SKM-1 treated with dmso at 0.1 percent for 144 hours (cell line): Measurements from ENCODE around the gene TGFBR2.
"Not testable (repeated sequence)": the region's sequence is repeated elsewhere in the genome, so short reads cannot be mapped to it uniquely, and the experiment has no call there.

Source experiments
- DNase-seq: peaks from one replicate; lab custom pipeline; 2025; ENCODE audit not compliant: unreplicated experiment; lab: John Stamatoyannopoulos, UW

TGFBR2 gene

DNA sequence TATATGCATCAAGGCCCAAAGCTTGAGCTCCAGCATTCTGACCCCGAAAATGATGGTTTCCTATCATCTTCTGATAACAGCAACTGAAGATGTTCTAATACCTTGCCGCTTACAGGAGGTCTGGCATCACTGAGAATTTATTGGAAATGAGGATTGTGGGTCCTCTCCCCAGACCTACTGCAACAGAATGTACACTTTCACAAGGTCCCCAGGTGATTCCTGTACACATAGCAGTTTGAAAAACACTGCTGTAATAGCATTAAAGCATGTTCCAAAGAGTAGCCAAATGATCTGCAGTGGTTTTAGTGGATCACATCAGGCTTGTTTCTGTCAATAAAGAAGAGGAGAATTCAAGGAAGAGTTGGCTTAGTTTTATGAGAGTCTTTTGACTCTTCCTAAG lies 11.3 kb downstream of the TGFBR2 start:
- DNase-seq: no peak

DNA sequence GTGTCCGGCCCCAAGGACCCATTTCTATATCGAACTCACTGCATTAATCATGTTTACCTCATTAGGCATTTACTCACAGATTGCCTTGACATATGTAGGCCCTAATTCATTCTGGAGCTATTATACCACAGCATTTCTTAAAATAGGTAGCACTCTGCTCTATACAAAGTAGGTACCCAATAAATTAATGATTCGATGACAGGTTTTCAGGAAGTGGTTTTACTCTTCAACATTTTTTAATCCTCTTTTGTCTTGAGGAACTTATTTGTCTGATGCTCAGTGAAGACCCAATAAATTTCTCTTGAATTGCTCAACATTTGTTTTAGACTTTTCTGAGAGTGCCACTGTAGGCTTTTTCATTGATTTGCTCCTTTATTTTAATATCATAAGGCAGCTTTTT lies 12.1 kb downstream of the TGFBR2 start:
- DNase-seq: no peak

DNA sequence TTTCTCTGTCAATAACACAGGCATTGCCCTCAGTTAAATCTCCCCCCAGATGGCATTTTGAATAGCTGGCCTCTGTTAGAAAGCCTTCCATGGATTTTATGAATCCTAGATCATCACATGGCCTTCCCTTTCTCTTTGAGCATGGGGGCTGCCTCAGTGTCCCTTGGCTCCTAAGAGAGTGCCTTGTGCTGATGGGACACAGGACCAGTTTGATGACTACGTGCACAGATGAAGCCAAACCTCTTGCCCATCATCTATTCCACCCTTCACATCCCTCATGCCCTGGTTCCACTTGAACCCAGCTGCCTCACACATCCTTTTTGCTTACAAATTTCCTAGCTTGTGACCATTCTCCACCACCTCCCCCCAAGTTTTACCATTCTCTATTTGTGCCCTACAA lies 12.9 kb downstream of the TGFBR2 start:
- no peak for DNase-seq

DNA sequence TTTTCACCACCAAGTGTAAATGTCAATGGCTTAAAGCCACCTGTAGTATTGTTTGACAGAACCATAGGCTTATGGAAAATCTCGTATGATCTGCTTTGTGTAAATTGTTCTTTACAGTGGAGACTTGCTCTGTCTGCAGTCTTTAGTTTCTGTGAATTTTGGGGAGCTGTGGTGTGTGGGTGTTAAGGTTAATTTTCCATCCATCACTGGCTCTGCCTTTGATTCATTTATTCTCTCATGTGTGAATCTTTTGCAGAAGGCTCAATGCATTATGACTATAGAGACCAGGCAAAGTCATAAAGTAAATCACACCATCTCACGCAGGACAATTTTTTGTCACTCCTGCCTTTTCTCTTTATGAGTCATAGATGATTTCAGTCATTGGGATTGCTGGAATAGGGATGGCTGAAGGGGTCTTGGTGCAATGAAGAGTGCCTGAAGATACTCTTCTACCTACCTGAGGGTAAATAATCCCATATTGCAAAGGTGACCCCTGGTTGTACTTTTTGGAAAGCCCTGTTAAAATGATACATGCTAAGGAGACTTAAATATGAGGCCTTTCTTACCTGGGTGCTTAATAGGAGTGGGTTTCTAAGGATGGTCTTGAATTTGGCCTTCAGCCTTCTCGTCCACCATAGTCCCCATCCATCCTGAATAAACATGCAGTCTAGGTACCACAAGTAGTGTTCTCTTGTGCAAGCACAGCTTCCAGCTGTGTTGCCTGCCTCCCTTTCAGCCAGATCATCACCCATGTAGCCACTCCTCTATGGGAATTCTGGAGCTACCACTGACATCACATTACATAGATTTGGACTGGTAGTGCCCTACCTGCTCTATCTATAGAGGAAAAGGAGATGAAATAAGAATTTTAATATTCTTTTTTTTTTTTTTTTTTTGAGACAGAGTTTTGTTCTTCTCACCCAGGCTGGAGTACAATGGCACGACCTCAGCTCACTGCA lies 14.3 kb downstream of the TGFBR2 start:
- DNase-seq: no peak

DNA sequence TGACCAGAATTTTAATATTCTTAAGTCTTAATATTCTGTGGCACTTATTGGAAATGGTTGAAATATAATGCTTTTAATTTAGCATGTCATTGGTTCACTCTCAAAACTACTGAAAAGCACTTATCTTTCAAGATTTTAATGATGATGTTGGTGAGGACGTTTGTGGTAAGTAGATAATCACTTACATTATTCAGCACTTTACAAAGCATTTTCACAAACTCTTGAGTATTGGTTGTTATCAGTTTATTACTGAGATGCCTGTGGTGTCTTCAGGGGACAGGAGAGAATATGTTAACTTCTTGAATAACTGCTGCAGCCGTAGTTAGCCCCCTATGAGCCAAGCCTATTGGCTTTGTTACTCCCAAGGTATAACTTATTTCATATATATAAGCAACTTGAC lies 15.2 kb downstream of the TGFBR2 start:
- no peak for DNase-seq

DNA sequence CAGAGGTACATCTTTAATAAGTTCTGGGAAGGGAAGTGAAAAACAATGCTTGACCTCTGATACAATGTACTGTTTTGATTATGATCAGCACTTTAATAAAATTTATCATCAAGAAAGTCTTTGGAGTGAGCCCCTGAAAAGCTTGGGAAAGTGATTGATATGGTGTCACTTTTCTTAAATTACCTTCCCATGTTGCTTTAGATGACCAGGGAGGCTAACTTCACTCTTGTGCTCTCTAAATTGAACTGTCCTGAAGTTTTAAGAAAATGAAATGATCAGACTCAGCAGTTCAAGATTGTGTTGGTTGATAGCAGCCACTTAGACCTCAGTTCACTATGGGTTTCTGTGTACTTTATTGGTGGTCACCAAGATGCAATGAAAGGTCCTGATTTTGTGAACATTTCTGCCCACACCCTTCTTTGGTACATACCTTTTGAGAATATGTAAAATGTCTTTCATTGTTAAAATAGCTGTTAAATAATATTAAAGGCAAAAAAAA lies 15.7 kb downstream of the TGFBR2 start:
- DNase-seq: no peak

DNA sequence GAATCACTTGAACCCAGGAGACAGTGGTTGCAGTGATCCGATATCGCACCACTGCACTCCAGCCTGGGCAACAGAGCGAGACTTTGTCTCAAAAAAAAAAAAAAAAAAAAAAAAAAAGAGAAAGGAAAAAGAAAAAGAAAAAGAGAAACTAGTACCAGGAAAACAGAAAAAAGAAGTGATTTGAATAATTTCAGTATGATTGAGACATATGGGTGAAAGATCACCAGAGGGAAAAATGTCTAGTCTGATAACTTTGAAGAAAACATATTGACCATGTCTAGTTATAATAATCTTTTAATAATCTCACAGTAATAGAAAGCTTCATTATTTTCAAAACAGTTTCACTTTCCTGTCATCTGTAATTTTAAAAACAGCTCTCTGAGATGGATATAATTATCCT lies 16.4 kb downstream of the TGFBR2 start:
- no peak for DNase-seq

DNA sequence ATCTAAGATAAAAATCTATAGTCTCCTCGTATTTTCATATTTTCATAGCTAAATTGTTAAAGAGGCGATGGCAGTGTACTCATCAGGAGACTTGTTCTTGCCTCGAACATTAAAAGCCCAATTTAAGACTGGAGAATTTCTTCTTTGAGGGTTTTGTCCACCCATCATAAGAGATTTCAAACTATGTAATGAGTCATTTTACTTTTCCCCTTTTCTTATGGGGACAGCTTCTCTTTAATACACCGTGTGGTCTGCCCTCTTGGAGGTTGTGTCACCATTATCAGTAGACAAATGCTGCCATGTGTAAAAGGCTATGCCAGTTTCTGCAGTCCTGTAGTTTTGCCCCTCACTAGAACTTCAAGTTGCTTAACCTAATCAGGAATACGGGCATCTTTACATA lies 16.9 kb downstream of the TGFBR2 start:
- no peak for DNase-seq

DNA sequence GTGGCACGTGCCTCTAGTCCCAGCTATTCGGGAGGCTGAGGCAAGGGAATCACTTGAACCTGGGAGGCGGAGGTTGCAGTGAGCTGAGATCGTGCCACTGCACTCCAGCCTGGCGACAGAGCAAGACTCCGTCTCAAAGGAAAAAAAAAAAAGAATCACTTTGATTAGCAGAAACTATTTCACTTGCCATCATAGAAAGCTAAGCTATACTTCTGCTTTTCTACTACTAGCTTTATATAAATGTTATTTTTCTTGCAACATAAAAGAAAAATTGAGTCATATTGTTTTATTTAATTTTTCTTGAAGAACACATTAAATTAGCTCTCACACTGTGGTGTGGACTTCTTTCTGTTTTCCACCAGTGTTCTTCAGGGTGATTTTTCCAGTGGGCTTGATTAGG lies 18.1 kb downstream of the TGFBR2 start:
- DNase-seq: not testable (repeated sequence)

DNA sequence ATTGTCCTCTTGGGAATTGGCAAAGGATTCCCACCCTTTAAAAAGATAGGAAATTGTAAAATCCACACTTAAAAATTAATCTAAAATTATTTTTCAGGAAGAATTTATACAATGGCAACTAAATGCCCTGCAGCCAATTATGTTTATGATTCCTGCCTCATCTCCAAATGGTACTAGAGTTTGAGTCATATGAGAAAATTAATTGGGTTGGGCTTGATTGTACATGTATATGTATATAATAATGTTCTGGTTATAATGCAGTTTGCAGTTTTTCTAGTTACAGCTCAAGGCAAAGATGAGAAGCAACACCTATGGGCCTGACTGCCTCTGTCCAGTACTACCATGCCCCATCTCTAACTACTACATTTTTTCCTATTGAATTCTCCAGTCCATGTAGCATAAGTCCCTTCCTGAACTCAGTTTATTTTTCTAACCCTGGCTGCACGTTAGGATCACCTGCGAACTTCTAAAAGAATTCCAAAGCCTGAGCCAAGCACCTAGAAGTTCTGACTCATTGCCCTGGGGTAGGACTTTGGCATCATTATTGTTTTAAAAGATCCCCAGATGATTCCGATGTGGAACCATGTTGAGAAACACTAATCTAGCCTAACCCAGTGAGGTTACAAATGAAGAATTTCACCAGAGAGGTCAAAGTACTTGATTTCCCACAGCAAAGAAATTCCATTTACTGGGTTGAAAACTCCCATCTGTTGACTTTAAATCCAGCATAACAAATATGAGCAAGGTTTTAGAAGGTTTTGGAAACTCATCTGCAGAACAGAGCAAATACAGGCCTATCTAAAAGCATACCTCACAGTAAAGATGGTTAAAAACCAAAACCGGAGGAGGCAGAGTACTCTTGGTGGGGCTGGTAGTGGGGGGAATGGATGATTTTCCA lies 19.4 kb downstream of the TGFBR2 start:
- no peak for DNase-seq

DNA sequence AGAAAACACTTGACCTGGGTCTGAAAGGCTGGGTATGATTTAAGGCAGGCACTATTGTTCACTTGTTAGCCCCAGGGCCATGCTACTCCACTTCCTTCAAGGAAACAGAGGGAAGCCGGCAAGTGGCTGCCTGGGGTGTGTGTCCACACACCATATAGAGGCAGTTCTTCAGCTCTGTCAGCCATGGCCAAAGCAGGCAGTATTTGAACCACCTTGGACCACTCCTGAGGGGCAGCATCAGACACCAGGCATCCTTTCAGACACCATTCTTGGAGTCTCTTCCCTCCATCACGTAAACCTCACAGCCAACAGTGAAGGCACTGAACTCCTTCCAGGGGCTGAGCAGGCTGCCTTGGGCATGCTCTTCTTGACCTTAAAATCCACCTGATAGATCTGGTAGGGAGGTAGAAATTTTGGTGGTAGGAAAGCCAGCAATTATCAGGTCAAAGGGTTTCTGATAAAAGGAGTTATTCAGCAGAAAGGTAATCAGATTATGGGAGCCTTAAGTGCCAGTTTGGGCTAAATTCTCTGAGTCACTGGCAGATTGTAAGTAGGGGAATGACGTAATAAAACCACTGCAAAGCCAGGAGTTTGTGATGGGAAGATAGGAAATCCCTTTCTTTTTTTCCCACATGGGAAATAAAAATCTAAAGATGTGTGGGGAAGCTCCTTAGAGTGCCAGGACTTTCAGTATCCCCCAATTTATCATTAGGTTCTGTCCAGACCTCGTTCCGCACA lies 20.2 kb downstream of the TGFBR2 start:
- DNase-seq: no peak

DNA sequence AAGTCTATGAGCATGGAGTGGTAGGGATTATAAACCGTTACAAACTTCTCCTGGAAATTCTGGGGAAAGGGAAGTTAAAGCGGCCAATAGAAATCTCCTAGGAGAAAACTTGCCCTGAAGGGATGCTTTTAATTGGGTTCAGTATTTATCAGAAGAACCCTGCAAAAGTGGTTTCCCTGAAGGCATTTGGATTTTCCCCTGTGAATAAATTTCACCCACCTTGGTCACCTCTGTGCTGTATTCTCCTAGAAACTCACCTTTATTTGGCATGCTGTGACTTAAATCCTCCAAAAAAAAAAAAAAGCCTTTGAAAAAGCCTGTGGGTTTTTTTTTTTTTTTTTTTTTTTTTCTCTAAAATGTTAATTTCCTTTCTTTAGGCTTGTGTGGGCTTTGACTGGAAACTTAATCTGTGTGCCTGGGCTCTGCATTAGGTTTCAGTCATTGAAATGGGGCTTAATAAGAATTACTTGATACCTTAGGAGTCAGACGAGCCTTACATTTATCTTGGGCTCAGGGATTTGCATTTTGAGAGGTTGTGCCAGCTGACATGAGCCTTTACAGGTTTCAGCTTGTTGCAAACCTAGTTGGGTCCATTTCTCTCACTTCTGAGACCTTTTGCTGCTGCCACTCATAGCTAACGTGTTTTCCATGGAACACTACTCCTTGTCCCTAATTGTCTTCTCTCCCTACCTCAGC lies 22.0 kb downstream of the TGFBR2 start:
- DNase-seq: no peak

DNA sequence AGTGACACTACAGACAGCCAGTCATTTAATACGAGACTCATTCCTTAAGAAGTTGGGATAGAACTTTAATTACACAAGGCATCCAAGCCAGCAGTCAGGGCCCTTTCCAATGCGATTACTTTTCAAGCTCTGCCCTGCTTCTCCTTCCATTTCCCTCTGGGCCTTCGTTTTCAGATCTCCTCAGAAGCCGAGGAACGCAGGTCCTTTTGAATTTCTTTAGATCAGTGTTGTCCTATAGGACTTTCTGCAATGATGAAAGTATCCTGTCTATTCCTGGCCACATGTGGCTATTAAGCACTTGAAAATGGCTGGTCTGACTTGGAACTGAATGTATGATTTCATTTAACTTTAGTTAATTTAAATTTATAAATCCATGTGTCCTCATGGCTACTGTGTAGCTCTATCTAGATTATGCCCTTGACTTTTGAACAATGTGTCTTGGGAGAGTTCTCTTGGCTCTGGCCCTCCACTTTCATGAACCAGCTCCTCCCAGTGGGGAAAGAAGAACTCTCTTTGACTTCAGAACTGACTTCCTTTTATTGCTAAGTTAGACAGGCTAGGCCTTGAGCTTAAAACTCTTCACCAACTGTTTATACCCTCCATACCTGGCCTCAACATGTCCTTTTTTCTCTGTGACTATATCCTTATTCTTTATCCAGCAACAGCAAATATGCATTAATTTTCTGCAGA lies 22.6 kb downstream of the TGFBR2 start:
- peak; percentile 46 for DNase-seq

DNA sequence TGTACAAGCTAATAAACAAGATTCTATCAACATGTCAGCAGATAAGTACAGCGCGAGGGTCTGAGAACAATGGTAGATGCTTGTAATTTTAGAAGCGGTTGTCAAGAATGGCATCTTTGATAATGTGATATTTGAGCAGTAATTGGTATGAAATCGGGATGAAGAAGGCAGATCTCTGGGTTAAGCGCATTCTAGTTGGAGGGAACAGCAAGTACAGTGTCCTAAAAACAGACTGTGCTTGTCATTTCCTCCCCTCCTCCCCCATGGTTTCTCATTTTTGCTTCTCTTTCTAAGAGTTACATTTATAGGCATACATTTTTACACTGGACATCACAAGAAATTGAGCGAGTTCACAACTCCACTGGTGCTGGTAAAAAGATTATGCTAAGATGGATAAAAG lies 23.3 kb downstream of the TGFBR2 start:
- no peak for DNase-seq

DNA sequence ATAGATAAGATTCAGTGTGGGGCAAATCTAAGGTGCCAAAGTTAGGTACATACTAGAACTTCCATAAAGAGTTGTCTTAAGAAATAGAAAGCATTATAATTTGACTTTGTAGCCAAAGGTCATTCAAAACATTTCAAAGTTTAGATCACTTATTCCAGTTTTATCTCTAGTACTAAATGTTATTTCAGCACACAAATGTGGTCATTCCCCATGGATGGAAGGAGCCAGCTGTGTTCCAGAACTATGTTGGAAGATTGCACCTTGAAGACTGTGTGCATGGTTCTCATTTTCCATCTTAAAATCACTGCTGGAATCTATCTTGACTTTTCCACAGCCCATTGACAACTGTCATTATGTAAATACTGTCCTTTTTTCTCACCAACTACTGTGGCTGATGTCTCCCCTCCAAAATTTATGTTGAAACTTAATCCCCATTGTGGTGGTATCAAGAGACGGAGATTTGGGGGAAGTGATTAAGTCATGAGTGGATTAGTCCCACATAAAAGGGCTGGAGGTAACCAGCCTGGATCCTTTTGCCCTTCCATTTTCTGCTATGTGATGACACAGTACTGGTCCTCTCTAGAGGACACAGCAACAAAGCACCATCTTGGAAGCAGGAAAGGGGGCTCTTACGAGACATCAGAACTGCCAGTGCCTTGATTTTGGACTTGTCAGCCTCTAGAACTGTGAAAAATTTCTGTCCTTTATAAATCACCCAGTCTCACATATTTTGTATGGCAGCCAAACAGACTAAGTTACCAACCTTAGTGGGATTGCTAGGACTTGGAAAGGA lies 24.0 kb downstream of the TGFBR2 start:
- no peak for DNase-seq

DNA sequence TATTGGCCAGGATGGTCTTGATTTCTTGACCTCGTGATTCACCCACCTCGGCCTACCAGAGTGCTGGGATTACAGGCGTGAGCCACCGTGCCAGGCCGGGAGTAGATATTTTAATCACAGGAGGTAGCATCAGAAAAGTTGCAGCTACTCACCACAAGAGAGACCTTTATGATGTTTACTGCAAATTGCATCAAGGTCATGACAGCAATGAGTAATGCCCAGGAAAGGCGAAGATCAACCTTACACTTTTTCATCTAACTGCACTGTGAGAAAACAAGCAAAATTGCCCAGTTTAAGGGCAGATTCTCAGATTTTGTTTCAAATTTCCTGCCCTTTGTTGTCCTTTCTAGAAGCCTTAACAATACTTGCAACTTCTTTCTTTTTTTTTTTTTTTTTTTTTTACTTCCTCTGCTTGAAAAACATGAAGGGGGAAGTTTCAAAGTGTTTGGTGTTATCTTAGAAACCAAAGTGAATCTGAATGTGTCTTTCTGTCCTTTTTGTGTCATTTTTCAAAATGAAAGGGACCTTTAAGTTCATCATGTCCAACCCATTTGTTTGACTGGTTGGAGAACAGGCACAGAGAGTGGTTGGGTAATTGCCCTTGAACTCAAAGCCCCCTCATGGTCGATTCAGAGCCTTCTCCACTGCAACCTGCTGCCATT lies 25.0 kb downstream of the TGFBR2 start:
- peak; percentile 34 for DNase-seq

DNA sequence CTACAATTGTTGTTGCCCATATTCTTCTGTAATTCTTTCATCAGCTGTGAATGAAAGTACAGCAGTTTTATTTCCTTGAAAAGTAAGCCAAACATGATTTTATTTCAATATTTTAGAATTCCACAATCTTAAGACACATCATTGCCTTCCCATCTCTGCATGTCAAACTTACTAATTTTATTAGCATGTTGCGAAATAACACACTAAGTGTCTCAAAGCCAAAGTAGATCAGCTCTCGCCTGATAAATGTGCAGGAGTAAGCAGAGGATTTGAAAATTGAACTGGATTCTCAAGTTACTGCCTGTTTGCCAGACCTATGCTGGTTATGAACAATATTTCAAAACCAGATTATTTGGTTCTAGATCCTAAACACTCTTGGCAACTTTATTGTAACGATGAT lies 25.7 kb downstream of the TGFBR2 start:
- no peak for DNase-seq

DNA sequence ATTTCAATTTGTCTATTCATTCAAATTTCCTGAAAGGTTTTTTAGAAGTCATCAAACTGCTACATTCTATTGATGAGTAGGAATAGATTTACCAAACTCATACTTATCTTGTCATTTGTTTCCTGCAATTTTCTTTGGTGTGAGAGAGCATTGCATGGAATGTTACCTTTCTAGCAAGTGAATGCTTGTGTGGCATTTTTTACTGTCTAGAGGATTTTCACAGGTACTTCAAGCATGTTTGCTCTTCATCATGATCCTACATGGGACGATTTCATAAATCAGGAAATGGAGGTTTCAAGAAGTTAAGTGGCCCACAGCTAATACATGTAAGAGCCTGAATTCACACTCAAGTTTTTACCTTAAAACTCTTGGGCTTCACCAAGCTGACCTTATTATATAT lies 26.1 kb downstream of the TGFBR2 start:
- DNase-seq: no peak

DNA sequence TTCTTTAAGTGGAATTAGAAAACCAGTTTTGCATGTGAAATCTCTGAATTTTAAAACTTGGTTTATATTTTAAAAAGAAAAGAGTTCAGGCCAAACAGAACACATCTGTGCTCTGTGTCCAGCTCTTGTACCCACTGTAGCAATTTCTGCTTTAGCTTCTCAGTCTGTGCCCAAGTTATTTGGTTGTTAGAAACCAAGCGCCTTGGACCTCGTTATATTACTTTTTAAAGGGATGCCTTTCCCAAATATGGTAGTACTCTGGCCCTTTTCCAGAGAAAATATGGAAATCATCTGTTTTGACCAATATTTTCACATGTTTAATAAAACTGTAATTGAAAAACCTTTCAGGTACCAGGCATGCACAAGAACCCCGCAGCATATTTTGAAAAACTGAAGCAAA lies 27.3 kb downstream of the TGFBR2 start:
- DNase-seq: no peak
